ENCODE results near the gene PITPNC1. TPM values are rescaled to one million over a fixed set of nuclear protein-coding genes. Genes with fewer than 3 reads are reported as not detected.

PITPNC1 gene
- total and polyA plus RNA-seq, 2 of the 13 experiments (the other 11 are each of a cell fraction or from before 2014, with no cell fraction given): 4.1 to 5.7 TPM

DNA sequence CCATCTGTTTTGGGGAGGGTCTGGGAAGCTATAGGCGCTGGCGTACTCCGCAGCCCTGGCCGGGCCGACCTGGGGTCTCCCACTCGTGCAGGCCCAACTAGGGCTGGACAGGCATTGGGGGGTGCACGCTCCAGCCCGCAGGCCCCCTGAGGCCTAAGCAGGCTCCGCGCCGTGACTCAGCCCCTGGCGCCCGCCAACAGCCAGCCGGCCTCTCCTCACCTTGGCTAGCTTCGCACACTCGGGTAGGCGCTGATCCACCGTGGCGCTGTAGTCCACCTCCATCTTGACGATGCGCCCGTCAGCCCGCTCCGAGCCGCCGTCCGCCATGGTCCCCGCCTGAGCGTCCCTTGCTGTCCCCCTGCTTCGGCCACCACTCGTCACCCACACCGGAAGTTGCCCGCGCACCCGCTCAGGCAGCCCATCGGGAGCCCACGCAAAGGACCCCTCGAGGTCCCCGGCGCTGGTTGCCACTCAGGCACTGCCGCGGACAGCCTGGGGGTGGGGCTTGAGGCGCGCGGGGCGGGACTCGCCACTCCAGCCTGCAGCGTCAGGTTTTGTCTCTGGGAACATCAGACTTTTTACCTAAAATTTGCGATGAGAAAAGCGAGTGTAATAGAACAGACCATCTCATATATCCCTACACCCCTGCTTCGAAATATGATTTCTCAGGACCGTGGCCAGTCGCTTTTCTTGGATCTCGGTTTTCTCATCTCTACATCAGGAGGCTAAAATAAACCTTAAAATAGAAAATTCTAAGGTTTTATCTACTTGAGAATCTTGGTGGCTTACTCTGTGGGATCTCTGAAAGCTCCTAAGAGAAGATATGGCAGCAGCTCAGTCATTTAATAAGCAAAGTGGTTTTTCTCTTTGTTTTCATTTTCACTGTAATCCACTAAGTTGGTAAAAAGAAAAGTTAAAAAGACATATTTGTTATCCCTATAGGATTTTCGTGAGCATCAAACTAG is 10.6 kb upstream of the PITPNC1 start, which contains the start of gene PSMD12 (continued):
- TF ChIP-seq UBTF (CRISPR knock-in tag; IDR thresholded peaks at IDR 0.05) (peak; percentile 94), DNMT1 (CRISPR knock-in tag; IDR thresholded peaks at IDR 0.05) (0 out of 2 replicates have a peak, but pooled peaks have one; percentile 82), MEF2D (CRISPR knock-in tag; IDR thresholded peaks at IDR 0.05) (peak; percentile 91), ZNF788 (CRISPR knock-in tag; IDR thresholded peaks at IDR 0.05; ENCODE audit: borderline replicate concordance) (peak; percentile 98), THYN1 (CRISPR knock-in tag; IDR thresholded peaks at IDR 0.05; ENCODE audit: borderline replicate concordance, low read depth) (0 out of 2 replicates have a peak, but pooled peaks have one; percentile 23), ATF2 (CRISPR knock-in tag; IDR thresholded peaks at IDR 0.05) (peak; percentile 93), ZNF484 (CRISPR knock-in tag; IDR thresholded peaks at IDR 0.05; ENCODE audit: borderline replicate concordance, low read depth) (no peak), ZNF331 (CRISPR knock-in tag; IDR thresholded peaks at IDR 0.05) (peak; percentile 95), ZBTB14 (CRISPR knock-in tag; IDR thresholded peaks at IDR 0.05) (no peak), TFDP2 (CRISPR knock-in tag; IDR thresholded peaks at IDR 0.05) (peak; percentile 78), ZNF235 (CRISPR knock-in tag; IDR thresholded peaks at IDR 0.05; ENCODE audit: borderline replicate concordance) (no peak), ZNF570 (CRISPR knock-in tag; IDR thresholded peaks at IDR 0.05; ENCODE audit: borderline replicate concordance) (no peak), DRAP1 (CRISPR knock-in tag; IDR thresholded peaks at IDR 0.05) (peak; percentile 91), ZNF557 (CRISPR knock-in tag; IDR thresholded peaks at IDR 0.05) (no peak), RELA (CRISPR knock-in tag; IDR thresholded peaks at IDR 0.05) (no peak; the same call in 1 of the 2 replicates), ELF4 (CRISPR knock-in tag; IDR thresholded peaks at IDR 0.05; ENCODE audit: borderline replicate concordance) (no peak), ZNF556 (CRISPR knock-in tag; IDR thresholded peaks at IDR 0.05; ENCODE audit: borderline replicate concordance) (peak; percentile 32; the same call in 1 of the 2 replicates), CENPX (CRISPR knock-in tag; IDR thresholded peaks at IDR 0.05) (no peak)
- TF ChIP-seq, protein P1, sequence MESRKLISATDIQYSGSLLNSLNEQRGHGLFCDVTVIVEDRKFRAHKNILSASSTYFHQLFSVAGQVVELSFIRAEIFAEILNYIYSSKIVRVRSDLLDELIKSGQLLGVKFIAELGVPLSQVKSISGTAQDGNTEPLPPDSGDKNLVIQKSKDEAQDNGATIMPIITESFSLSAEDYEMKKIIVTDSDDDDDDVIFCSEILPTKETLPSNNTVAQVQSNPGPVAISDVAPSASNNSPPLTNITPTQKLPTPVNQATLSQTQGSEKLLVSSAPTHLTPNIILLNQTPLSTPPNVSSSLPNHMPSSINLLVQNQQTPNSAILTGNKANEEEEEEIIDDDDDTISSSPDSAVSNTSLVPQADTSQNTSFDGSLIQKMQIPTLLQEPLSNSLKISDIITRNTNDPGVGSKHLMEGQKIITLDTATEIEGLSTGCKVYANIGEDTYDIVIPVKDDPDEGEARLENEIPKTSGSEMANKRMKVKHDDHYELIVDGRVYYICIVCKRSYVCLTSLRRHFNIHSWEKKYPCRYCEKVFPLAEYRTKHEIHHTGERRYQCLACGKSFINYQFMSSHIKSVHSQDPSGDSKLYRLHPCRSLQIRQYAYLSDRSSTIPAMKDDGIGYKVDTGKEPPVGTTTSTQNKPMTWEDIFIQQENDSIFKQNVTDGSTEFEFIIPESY (CRISPR knock-in tag; IDR thresholded peaks at IDR 0.05): no peak
